ENCODE results near the gene SORT1. TPM values are rescaled to one million over a fixed set of nuclear protein-coding genes. Genes with fewer than 3 reads are reported as not detected.

Gene SORT1
- total and polyA plus RNA-seq, 2 of the 13 experiments (the other 11 are each of a cell fraction or from before 2014, with no cell fraction given), result 32.4 to 93.0 TPM

GRCh38 chr1:109298666-109299557, 98.8 kb downstream of the SORT1 start (continued):
- TF ChIP-seq SIX1 (CRISPR knock-in tag; IDR thresholded peaks at IDR 0.05; ENCODE audit: borderline replicate concordance), result peak; percentile 64; the same call in 1 of the 2 replicates
- 0 out of 2 replicates have a peak, but pooled peaks have one; percentile 26 for TF ChIP-seq ZNF143 (CRISPR knock-in tag; IDR thresholded peaks at IDR 0.05)
- peak; percentile 51; the same call in 1 of the 2 replicates for TF ChIP-seq ZNF614 (CRISPR knock-in tag; IDR thresholded peaks at IDR 0.05; ENCODE audit: borderline replicate concordance)
- no peak for TF ChIP-seq U2AF1 (optimal IDR thresholded peaks at IDR 0.05; ENCODE audit: low read depth, low read length)
- TF ChIP-seq ZSCAN12 (CRISPR knock-in tag; IDR thresholded peaks at IDR 0.05), result no peak
- peak; percentile 97 for TF ChIP-seq FOXJ3 (CRISPR knock-in tag; IDR thresholded peaks at IDR 0.05; ENCODE audit: borderline replicate concordance)
- TF ChIP-seq ZNF766 (CRISPR knock-in tag; IDR thresholded peaks at IDR 0.05; ENCODE audit: borderline replicate concordance), result peak; percentile 39; the same call in 1 of the 2 replicates
- TF ChIP-seq MED8 (CRISPR knock-in tag; IDR thresholded peaks at IDR 0.05; ENCODE audit: insufficient replicate concordance), result peak; percentile 62
- TF ChIP-seq ZNF839 (CRISPR knock-in tag; IDR thresholded peaks at IDR 0.05; ENCODE audit: borderline replicate concordance), result no peak
- peak; percentile 67 for TF ChIP-seq IKZF5 (CRISPR knock-in tag; IDR thresholded peaks at IDR 0.05)
- TF ChIP-seq ZNF260 (CRISPR knock-in tag; IDR thresholded peaks at IDR 0.05; ENCODE audit: borderline replicate concordance, low read depth), result no peak
- TF ChIP-seq HNF1B (CRISPR knock-in tag; IDR thresholded peaks at IDR 0.05), result peak; percentile 79
- peak; percentile 30; the same call in 1 of the 2 replicates for TF ChIP-seq HINFP (CRISPR knock-in tag; IDR thresholded peaks at IDR 0.05; ENCODE audit: low read depth)
- peak; percentile 75 for TF ChIP-seq ZMYM3 (CRISPR knock-in tag; IDR thresholded peaks at IDR 0.05)
- TF ChIP-seq ZNF740 (CRISPR knock-in tag; IDR thresholded peaks at IDR 0.05), result no peak
- peak; percentile 94 for TF ChIP-seq NCOA2 (CRISPR knock-in tag; IDR thresholded peaks at IDR 0.05)
- no peak; the same call in 1 of the 2 replicates for TF ChIP-seq HNF4G (IDR thresholded peaks at IDR 0.05; ENCODE audit: borderline replicate concordance, low read depth, low read length)
- no peak; the same call in 1 of the 2 replicates for TF ChIP-seq HNF4G (CRISPR knock-in tag; IDR thresholded peaks at IDR 0.05; ENCODE audit: borderline replicate concordance, low read depth)
- TF ChIP-seq CREB1 (IDR thresholded peaks at IDR 0.05), result peak; percentile 74
- TF ChIP-seq CREB1 (CRISPR knock-in tag; IDR thresholded peaks at IDR 0.05), result peak; percentile 56; the same call in 1 of the 2 replicates
- no peak for TF ChIP-seq HCFC1 (IDR thresholded peaks at IDR 0.05; ENCODE audit: low read depth, low read length)
- no peak for TF ChIP-seq THAP7 (CRISPR knock-in tag; IDR thresholded peaks at IDR 0.05)
- no peak for TF ChIP-seq RFX1 (IDR thresholded peaks at IDR 0.05)
- peak; percentile 67; the same call in 1 of the 2 replicates for TF ChIP-seq AKAP8 (CRISPR knock-in tag; IDR thresholded peaks at IDR 0.05)
